AG04449 (cell line): ENCODE measurements around the gene HLA-E.
"Not testable (repeated sequence)": the region's sequence is repeated elsewhere in the genome, so short reads cannot be mapped to it uniquely, and the experiment has no call there.

Source experiments
- CTCF ChIA-PET: fragments of 350-600 bp; formaldehyde crosslinking; extraction: SDS; loops from one replicate; lab custom pipeline; 2021; ENCODE audit warnings: antibody characterized with exemption; lab: Yijun Ruan, JAX
- POLR2A ChIA-PET: fragments of 400-600, 350-600 bp; formaldehyde crosslinking; extraction: SDS; loops from one replicate; lab custom pipeline; 2020; ENCODE audit warnings: antibody characterized with exemption, inconsistent platforms; lab: Yijun Ruan, JAX
- DNase-seq: peaks from one replicate; pipeline ENCODE4 v3.0.0-alpha.2; 2010; ENCODE audit warnings: low read depth, low spot score
- H3K4me3 ChIP-seq: 2 replicates; pipeline ENCODE4 v1.5.1; 2011; ENCODE audit warnings: low read depth, mild to moderate bottlenecking, control low read depth, low read length
- TF ChIP-seq, protein P1 (sequence below): IDR thresholded peaks from one replicate; pipeline ENCODE4 v1.5.1; 2011; ENCODE audit warnings: mild to moderate bottlenecking, moderate library complexity, low read length, control low read depth, inconsistent platforms; ENCODE audit not compliant: insufficient read depth; ENCODE audit errors: missing control alignments

Gene HLA-E

DNA sequence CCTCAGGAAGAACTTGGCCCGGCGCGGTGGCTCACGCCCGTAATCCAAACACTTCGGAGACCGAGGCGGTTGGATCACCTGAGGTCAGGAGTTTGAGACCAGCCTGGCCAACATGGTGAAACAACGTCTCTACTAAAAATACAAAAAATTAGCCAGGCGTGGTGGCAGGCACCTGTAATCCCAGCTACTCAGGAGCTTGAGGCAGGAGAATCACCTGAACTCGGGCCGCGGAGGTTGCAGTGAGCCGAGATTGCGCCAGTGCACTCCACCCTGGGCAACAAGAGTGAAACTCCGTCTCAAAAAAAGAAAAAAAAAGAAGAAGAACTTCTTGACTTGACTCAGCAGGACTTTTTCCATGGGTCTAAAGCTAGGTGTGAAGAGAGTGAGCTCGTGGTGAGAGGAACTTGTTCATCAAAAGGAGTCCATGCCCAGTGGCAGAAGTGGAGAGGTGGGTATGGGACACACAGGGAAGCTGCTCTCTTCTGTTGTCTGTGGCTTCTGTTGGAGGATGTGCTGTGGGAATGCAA lies 40.1 kb downstream of the HLA-E start:
- H3K4me3 ChIP-seq, DNase-seq, POLR2A ChIA-PET: not testable (repeated sequence)
- CTCF ChIA-PET: interaction anchor here (0.8 to 18.1 kb wide), 8 partner anchors 11 to 46 kb away, joined by 3 to 388 read pairs (median 4); no protein-coding TSS in a partner anchor

DNA sequence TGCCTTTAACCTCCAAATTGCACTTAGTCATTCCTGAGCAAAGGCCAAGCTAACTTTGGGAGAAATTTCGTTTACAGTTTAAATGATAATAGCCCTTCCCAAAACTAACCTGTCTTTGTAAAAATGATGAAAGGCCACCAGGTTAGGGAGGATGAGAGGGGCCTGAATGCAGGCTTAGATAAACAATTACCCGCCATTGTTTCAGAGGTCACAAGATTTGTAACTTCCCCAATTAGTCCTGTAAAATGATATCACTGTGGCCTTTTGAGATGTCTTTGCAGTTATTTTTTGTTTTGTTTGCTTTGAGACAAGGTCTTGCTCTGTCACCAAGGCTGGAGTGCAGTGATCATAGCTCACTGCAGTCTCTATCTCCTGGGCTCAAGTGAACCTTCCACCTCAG lies 40.7 kb downstream of the HLA-E start:
- ChIA-PET POLR2A (no interaction called here), CTCF (interaction anchor here (0.8 to 18.1 kb wide), 8 partner anchors 12 to 46 kb away, joined by 3 to 388 read pairs (median 4); no protein-coding TSS in a partner anchor)
- DNase-seq: no peak
- no peak overlapping the region for H3K4me3 ChIP-seq
- TF ChIP-seq, protein P1, sequence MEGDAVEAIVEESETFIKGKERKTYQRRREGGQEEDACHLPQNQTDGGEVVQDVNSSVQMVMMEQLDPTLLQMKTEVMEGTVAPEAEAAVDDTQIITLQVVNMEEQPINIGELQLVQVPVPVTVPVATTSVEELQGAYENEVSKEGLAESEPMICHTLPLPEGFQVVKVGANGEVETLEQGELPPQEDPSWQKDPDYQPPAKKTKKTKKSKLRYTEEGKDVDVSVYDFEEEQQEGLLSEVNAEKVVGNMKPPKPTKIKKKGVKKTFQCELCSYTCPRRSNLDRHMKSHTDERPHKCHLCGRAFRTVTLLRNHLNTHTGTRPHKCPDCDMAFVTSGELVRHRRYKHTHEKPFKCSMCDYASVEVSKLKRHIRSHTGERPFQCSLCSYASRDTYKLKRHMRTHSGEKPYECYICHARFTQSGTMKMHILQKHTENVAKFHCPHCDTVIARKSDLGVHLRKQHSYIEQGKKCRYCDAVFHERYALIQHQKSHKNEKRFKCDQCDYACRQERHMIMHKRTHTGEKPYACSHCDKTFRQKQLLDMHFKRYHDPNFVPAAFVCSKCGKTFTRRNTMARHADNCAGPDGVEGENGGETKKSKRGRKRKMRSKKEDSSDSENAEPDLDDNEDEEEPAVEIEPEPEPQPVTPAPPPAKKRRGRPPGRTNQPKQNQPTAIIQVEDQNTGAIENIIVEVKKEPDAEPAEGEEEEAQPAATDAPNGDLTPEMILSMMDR: no peak

DNA sequence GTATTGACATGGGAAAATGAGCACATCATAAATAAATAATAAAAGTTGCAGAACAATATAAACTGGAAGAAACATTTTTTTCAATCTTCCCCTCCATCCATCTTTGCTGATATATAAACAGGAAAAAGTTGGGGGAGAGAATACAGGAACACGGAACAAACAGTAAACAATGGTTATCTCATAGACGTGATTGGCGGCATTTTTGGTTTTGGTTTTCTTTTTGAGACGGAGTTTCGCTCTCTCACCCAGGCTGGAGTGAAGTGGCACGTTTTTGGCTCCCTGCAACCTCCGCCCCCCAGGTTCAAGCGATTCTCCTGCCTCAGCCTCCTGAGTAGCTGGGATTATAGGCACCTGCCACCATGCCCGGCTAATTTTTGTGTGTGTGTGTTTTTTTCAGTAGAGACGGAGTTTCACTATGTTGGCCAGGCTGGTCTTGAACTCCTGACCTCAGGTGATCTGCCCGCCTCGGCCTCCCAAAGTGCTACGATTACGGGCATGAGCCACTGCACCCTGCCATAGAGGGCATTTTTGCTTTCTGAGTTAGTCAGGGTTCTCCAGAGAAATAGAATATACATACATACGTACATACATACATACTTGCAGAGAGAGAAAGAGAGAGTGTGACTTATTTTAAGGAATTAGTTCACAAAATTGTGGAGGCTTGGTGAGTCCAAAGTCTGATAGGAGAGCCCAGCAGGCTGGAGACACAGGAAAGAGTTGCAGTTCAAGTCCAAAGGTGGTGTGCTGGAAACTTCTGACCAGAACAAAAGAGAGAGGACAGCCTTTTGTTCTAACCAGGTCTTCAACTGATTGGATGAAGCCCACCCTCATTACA lies 44.4 kb downstream of the HLA-E start:
- POLR2A ChIA-PET: interaction anchor here (1.5 kb wide), 1 partner anchor 43 kb away, joined by 3 read pairs; no protein-coding TSS in a partner anchor
- CTCF ChIA-PET: interaction anchor here (0.9 to 18.1 kb wide), 4 partner anchors 9 to 553 kb away, joined by 3 to 388 read pairs (median 136); no protein-coding TSS in a partner anchor
- H3K4me3 ChIP-seq: no peak overlapping the region
- no peak for DNase-seq
- TF ChIP-seq, protein P1: no peak

DNA sequence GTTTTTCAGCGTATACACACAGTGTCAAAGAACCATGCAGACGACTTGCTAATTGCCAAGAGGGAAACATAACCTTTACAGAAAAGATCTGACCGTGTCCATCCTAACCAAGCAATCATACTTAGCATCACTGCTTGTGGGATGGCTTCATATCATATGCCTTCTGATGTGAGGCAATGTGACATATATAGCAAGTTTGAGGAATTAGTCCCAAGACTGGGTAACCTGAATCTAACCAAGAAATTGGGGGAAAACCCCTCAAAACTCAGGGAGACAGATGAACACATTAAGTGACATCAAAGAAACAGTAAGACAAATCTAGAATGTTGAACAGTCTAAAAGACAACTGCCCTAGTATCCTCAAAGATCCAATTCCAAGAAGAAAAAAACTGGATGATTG lies 48.6 kb downstream of the HLA-E start:
- H3K4me3 ChIP-seq: no peak overlapping the region
- TF ChIP-seq, protein P1: no peak
- ChIA-PET POLR2A (no interaction called here), CTCF (interaction anchor here (0.9 to 23.8 kb wide), 6 partner anchors 13 to 84 kb away, joined by 3 to 788 read pairs (median 136); partner anchors contain the start of genes GNL1 and PRR3)
- DNase-seq: no peak

DNA sequence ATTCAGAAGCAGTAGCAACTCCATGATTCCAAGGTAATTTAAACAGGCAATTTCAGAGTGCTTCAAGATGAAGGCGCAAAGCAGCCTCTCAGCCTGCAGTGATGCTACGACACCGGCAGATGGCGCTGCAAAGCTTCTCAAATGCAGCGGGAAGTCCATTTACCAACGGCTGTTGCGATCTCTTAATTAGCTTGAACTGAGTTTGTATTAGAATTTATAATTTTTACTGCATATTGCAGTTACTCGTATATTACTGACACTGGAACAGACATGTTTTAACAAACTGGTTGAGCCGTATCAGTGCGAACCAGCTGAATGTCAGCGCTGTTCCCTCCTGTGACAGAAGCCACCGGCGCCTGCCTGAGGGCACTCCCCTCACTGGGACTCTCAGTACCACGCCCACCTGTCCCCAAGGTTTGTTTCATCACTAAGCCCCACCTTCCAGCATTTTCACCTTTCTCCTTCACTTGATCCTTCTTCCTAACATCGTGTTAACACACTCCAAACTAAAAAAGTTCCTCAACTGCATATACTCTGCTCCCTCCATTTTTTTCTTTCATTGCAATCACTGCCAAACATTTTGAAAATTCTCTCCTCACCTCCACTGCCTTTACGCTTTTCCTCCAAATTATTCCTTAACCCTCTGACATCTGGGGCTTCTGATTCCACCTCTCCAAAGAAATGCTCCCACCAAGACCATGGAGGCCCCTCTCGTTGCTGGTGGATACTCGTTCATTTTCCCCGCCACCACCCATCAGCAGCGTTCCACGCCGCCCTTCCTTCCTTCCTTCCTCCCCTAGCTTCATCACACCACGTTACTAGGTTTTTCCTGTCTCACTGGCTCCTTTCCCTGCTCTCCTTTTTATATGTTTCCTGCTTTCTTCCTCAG lies 52.5 kb downstream of the HLA-E start:
- DNase-seq: no peak
- TF ChIP-seq, protein P1: peak; percentile 90
- CTCF ChIA-PET: interaction anchor here (0.6 to 23.8 kb wide), 39 partner anchors 12 to 550 kb away, joined by 3 to 788 read pairs (median 6); partner anchors contain the start of genes DHX16, GNL1 and PRR3
- H3K4me3 ChIP-seq: peak overlapping the region; percentile 31
- POLR2A ChIA-PET: interaction anchor here (1.2 kb wide), 1 partner anchor 45 kb away, joined by 4 read pairs; no protein-coding TSS in a partner anchor

DNA sequence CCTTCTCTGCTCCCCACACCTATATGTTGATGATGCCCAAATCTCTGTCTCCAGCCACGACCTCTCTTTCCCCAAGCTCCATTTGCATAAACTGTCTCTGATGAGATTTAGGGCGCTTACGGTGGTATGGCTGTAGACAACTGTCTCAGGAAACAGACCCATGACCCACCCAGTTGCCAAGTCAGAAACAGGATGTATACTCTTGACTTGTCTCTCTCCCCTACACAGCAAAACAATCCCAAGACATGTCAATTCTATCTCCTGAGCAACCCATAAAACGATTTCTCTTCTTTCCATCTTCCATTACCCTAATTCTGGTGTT lies 53.1 kb downstream of the HLA-E start:
- TF ChIP-seq, protein P1: no peak
- H3K4me3 ChIP-seq: no peak overlapping the region
- POLR2A ChIA-PET: interaction anchor here (0.6 kb wide), 1 partner anchor 71 kb away, joined by 3 read pairs; no protein-coding TSS in a partner anchor
- no peak for DNase-seq
- CTCF ChIA-PET: interaction anchor here (0.6 to 23.8 kb wide), 18 partner anchors 11 to 545 kb away, joined by 3 to 788 read pairs (median 12); partner anchors contain the start of genes DHX16, GNL1 and PRR3
